Measurements from ENCODE around the gene CCDC80. TPM values are rescaled to one million over a fixed set of nuclear protein-coding genes. Genes with fewer than 3 reads are reported as not detected.

CCDC80 gene, protein sequence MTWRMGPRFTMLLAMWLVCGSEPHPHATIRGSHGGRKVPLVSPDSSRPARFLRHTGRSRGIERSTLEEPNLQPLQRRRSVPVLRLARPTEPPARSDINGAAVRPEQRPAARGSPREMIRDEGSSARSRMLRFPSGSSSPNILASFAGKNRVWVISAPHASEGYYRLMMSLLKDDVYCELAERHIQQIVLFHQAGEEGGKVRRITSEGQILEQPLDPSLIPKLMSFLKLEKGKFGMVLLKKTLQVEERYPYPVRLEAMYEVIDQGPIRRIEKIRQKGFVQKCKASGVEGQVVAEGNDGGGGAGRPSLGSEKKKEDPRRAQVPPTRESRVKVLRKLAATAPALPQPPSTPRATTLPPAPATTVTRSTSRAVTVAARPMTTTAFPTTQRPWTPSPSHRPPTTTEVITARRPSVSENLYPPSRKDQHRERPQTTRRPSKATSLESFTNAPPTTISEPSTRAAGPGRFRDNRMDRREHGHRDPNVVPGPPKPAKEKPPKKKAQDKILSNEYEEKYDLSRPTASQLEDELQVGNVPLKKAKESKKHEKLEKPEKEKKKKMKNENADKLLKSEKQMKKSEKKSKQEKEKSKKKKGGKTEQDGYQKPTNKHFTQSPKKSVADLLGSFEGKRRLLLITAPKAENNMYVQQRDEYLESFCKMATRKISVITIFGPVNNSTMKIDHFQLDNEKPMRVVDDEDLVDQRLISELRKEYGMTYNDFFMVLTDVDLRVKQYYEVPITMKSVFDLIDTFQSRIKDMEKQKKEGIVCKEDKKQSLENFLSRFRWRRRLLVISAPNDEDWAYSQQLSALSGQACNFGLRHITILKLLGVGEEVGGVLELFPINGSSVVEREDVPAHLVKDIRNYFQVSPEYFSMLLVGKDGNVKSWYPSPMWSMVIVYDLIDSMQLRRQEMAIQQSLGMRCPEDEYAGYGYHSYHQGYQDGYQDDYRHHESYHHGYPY
- total RNA-seq (2022) = 19.4 and 26.2 TPM in 2 replicates
- Bru-seq, nascent RNA = percentile 47 among the genes with signal in this experiment
- BruChase-seq, experiment 1, labeled RNA remaining after a 2-hour chase = percentile 52 among the genes with signal in this experiment
- percentile 66 among the genes with signal in this experiment for BruChase-seq, experiment 2, labeled RNA remaining after a 6-hour chase
- long read RNA-seq, full-length matches to known transcripts = 12 of 20 reads
- long read RNA-seq, partial matches to known transcripts = 5 of 20 reads
- long read RNA-seq, other reads (novel, unspliced or antisense) = 3 of 20 reads

DNA sequence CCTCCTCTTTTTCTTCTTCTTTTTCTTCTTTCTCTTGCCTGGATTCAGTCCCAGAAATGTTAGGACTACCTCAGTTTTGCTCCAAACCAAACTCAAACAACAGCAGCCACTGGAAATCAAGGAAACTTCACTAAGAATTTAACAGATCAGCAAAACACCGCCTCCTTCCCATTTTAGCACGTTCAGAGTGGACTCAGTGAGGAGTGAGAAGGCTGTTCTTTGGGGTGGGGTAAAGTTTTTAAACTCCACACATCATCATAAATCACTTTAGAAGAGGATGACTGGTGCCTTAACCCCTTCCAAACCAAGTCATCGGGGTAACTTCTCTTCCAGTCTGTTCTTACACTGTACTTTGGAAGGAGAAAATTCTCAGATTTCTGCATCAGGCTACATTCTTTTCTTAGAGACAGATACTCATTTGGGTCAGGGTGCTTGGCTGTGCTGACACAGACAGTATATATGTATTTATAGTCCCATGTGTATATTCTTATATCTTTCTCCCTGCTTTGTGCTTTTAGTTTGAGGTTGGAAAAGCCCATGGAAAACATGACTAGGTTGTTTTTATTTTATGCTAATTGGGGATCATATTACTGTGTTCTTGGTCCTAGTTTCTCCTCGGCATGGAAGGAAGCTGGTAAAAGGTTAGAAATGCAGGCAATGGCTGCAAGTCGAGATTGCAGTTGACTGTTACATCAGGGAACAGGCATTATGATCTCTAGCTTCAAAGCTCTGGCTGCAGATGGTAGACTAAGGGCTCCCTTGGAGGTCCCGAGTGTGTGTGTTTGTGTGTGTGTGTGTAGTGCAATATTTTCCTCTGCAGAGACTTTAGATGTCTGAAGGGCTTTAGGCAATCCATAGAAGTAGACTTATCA, at the start of gene CCDC80:
TSS of gene CCDC80 (minus strand) at position 214 of the 872 bp plus-strand sequence. CDS start 1,238 bp downstream, outside the sequence.
- POLR2A ChIA-PET = no interaction called here
- peak; percentile 53 to 60 for DNase-seq
- H3K4me1 Mint-ChIP-seq (ENCODE audit: low read depth, unreplicated experiment) = peaks cover 9% of the 10 kb centered on the region
- Histone ChIP-seq H3K36me3 (ENCODE audit: control insufficient read depth, insufficient read depth, low read length) (no peaks in the 10 kb centered on the region), H3K27me3 (replicated peaks; ENCODE audit: control insufficient read depth, insufficient read depth, low read length) (no peaks in the 10 kb centered on the region), H3K4me1 (peaks cover 22% of the 10 kb centered on the region), H3K9me3 (no peaks in the 10 kb centered on the region), H3K4me3 (ENCODE audit: low read depth, low read length) (peak within 1 kb of the TSS; percentile 46)
- no peaks in the 10 kb centered on the region for H3K36me3 Mint-ChIP-seq (ENCODE audit: insufficient read depth, unreplicated experiment)
- BruUV-seq (replicated peaks) = no TSS peak
- H3K9me3 Mint-ChIP-seq (ENCODE audit: unreplicated experiment) = peaks cover 9% of the 10 kb centered on the region
- intact Hi-C loops (cut with micrococcal nuclease; ENCODE audit: unreplicated experiment) = loop anchor here (1.0 to 5.0 kb wide), 3 partner anchors 14 to 351 kb away; partner anchors contain the start of gene GTPBP8
- no peak within 1 kb of the TSS for H3K4me3 Mint-ChIP-seq (ENCODE audit: unreplicated experiment)
- CTCF ChIA-PET = interaction anchor here (0.6 to 1.0 kb wide), 2 partner anchors 94 to 173 kb away, joined by 3 to 5 read pairs; no protein-coding TSS in a partner anchor
- H3K27ac Mint-ChIP-seq (ENCODE audit: unreplicated experiment) = no peak within 1 kb of the TSS
- H3K27me3 Mint-ChIP-seq (ENCODE audit: insufficient read depth, unreplicated experiment) = no peaks in the 10 kb centered on the region
- TF ChIP-seq, protein P1, sequence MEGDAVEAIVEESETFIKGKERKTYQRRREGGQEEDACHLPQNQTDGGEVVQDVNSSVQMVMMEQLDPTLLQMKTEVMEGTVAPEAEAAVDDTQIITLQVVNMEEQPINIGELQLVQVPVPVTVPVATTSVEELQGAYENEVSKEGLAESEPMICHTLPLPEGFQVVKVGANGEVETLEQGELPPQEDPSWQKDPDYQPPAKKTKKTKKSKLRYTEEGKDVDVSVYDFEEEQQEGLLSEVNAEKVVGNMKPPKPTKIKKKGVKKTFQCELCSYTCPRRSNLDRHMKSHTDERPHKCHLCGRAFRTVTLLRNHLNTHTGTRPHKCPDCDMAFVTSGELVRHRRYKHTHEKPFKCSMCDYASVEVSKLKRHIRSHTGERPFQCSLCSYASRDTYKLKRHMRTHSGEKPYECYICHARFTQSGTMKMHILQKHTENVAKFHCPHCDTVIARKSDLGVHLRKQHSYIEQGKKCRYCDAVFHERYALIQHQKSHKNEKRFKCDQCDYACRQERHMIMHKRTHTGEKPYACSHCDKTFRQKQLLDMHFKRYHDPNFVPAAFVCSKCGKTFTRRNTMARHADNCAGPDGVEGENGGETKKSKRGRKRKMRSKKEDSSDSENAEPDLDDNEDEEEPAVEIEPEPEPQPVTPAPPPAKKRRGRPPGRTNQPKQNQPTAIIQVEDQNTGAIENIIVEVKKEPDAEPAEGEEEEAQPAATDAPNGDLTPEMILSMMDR (IDR thresholded peaks at IDR 0.05; ENCODE audit: insufficient read depth in 1 of 2, low read depth in 1 of 2, low read length in 1 of 2, severe bottlenecking in 1 of 2, unreplicated experiment in 1 of 2) = no peak

DNA sequence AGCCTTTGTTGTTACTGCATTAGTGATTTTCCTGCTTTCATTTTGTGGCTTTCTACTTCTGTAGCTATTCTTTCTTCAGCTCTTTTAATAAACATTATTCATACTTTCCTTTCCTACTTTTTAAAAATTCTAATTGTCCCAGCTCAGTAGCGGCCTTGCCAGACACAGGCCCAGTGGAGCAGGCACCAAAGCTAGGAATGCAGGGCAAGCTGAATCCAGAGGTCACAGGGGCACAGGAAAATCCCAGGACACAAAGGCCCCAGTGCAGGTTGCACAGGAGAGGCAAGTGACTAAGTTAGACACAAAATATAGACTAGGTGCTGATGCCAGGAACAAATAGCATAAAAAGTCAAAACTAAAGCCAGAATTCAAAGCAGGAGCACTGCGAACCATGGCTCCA, 49.0 kb upstream of the CCDC80 start:
- peaks cover 10% of the 10 kb centered on the region for H3K36me3 Mint-ChIP-seq (ENCODE audit: insufficient read depth, unreplicated experiment)
- DNase-seq = no peak
- Histone ChIP-seq H3K9me3 (no peaks in the 10 kb centered on the region), H3K4me1 (peaks cover 56% of the 10 kb centered on the region), H3K4me3 (ENCODE audit: low read depth, low read length) (no peak overlapping the region), H3K36me3 (ENCODE audit: control insufficient read depth, insufficient read depth, low read length) (no peaks in the 10 kb centered on the region), H3K27me3 (replicated peaks; ENCODE audit: control insufficient read depth, insufficient read depth, low read length) (no peaks in the 10 kb centered on the region)
- no peak overlapping the region for H3K4me3 Mint-ChIP-seq (ENCODE audit: unreplicated experiment)
- peaks cover 10% of the 10 kb centered on the region for H3K9me3 Mint-ChIP-seq (ENCODE audit: unreplicated experiment)
- no peak overlapping the region for H3K27ac Mint-ChIP-seq (ENCODE audit: unreplicated experiment)
- peaks cover 35% of the 10 kb centered on the region for H3K4me1 Mint-ChIP-seq (ENCODE audit: low read depth, unreplicated experiment)
- no peaks in the 10 kb centered on the region for H3K27me3 Mint-ChIP-seq (ENCODE audit: insufficient read depth, unreplicated experiment)
- TF ChIP-seq, protein P1 (IDR thresholded peaks at IDR 0.05; ENCODE audit: insufficient read depth in 1 of 2, low read depth in 1 of 2, low read length in 1 of 2, severe bottlenecking in 1 of 2, unreplicated experiment in 1 of 2) = no peak
- ChIA-PET POLR2A (no interaction called here), CTCF (no interaction called here)
- intact Hi-C loops (cut with micrococcal nuclease; ENCODE audit: unreplicated experiment) = no loop called here
- no TSS peak for BruUV-seq (replicated peaks)
